Astrocyte (in vitro differentiated cells and primary cell): ENCODE data around the gene TOR1AIP2. TPM values are rescaled to one million over a fixed set of nuclear protein-coding genes. Genes with fewer than 3 reads are reported as not detected.

Experiments used
- DNase-seq: peaks from one replicate; pipeline ENCODE4 v3.0.0-alpha.2; 2010; ENCODE audit warnings: low read depth
- FAIRE-seq: peaks from 2 replicates; lab custom pipeline; 2011; peaks lifted over from hg19 to GRCh38; lab: Jason Lieb, UNC
- H2AFZ ChIP-seq: 2 replicates; pipeline ENCODE4 v1.6.0; 2012; ENCODE audit warnings: low read depth, low read length, inconsistent platforms
- H3K27ac ChIP-seq: 2 replicates; pipeline ENCODE4 v1.5.1; 2011; ENCODE audit warnings: low read depth, low read length, inconsistent platforms
- H3K27me3 ChIP-seq: 2 replicates; pipeline ENCODE4 v1.6.0; 2011; ENCODE audit warnings: low read length, inconsistent platforms; ENCODE audit not compliant: insufficient read depth
- H3K36me3 ChIP-seq: 2 replicates; pipeline ENCODE4 v1.5.1; 2011; ENCODE audit warnings: low read length, inconsistent platforms; ENCODE audit not compliant: insufficient read depth
- H3K4me1 ChIP-seq: 2 replicates; pipeline ENCODE4 v1.5.1; 2011; ENCODE audit warnings: low read length, inconsistent platforms; ENCODE audit not compliant: insufficient read depth
- H3K4me2 ChIP-seq: 2 replicates; pipeline ENCODE4 v1.6.0; 2012; ENCODE audit warnings: low read length, inconsistent platforms
- H3K4me3 ChIP-seq: 2 replicates; pipeline ENCODE4 v1.5.1; 2011; ENCODE audit warnings: low read depth, mild to moderate bottlenecking, low read length, inconsistent platforms; ENCODE audit not compliant: insufficient read depth
- H3K79me2 ChIP-seq: 2 replicates; pipeline ENCODE4 v1.6.0; 2012; ENCODE audit warnings: mild to moderate bottlenecking, low read length, inconsistent platforms; ENCODE audit not compliant: insufficient read depth
- H3K9ac ChIP-seq: 2 replicates; pipeline ENCODE4 v1.6.0; 2012; ENCODE audit warnings: mild to moderate bottlenecking, low read length, inconsistent platforms
- H3K9me3 ChIP-seq: 2 replicates; pipeline ENCODE4 v1.5.1; 2012; ENCODE audit warnings: low read depth, mild to moderate bottlenecking, low read length, inconsistent platforms; ENCODE audit not compliant: insufficient read depth
- H4K20me1 ChIP-seq: 2 replicates; pipeline ENCODE4 v1.6.0; 2012; ENCODE audit warnings: low read length, inconsistent platforms; ENCODE audit not compliant: insufficient read depth
- H3K27ac Mint-ChIP-seq: one replicate; pipeline ENCODE4 v1.8.0; 2021; ENCODE audit warnings: mild to moderate bottlenecking, mixed read lengths; ENCODE audit not compliant: unreplicated experiment
- H3K27me3 Mint-ChIP-seq: one replicate; pipeline ENCODE4 v1.8.0; 2021; ENCODE audit warnings: low read depth, mixed read lengths; ENCODE audit not compliant: unreplicated experiment
- H3K36me3 Mint-ChIP-seq: one replicate; pipeline ENCODE4 v1.8.0; 2021; ENCODE audit warnings: low read depth, mixed read lengths; ENCODE audit not compliant: unreplicated experiment
- H3K4me1 Mint-ChIP-seq: one replicate; pipeline ENCODE4 v1.8.0; 2021; ENCODE audit warnings: low read depth, mixed read lengths; ENCODE audit not compliant: unreplicated experiment
- H3K4me3 Mint-ChIP-seq: one replicate; pipeline ENCODE4 v1.8.0; 2021; ENCODE audit warnings: mild to moderate bottlenecking, moderate library complexity, mixed read lengths; ENCODE audit not compliant: unreplicated experiment
- H3K9me3 Mint-ChIP-seq: one replicate; pipeline ENCODE4 v1.8.0; 2021; ENCODE audit warnings: mild to moderate bottlenecking, mixed read lengths; ENCODE audit not compliant: unreplicated experiment
- EZH2 ChIP-seq: IDR thresholded peaks from 2 replicates; pipeline ENCODE4 v1.6.1; 2012; ENCODE audit warnings: mild to moderate bottlenecking, low read length, inconsistent platforms; ENCODE audit not compliant: insufficient read depth
- total RNA-seq: library from RNA; stranded (reverse); gene quantifications from 2 replicates; pipeline ENCODE4 v1.2.1, GENCODE V29; 2021
- TF ChIP-seq, protein P1 (sequence below): IDR thresholded peaks from 2 replicates; pipeline ENCODE4 v1.5.1; 2011; ENCODE audit warnings: low read depth, mild to moderate bottlenecking, inconsistent platforms, low read length, moderate library complexity; ENCODE audit not compliant: insufficient read depth

The TOR1AIP2 gene
- total RNA-seq, 1 donor from 2014 or later = 141 TPM

DNA sequence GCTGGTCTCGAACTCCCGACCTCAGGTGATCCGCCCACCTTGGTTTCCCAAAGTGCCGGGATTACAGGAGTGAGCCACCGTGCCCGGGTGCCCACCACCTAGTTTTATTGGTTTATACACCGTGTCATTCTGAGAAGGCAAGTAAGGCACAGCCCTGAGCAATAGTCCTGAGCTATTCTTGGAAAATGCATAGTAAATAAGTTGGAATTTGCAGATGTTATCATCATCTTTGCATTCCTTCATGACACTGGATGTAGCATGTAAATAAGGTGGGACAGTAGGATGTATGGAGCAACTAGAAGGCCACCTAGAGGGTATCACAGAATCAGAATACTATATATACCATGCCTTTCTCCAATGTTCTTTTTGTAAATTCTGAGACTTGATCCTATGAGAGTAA is 11.0 kb downstream of the TOR1AIP2 start:
- Mint-ChIP-seq H3K27me3 (no peaks in the 10 kb centered on the region), H3K4me1 (peaks cover 9% of the 10 kb centered on the region), H3K4me3 (no peak overlapping the region), H3K9me3 (no peaks in the 10 kb centered on the region), H3K27ac (no peak overlapping the region), H3K36me3 (peaks cover 22% of the 10 kb centered on the region)
- Histone ChIP-seq H3K79me2 (peaks cover 89% of the 10 kb centered on the region), H3K9ac (no peak overlapping the region), H3K4me1 (no peaks in the 10 kb centered on the region), H2AFZ (no peak overlapping the region), H3K4me3 (no peak overlapping the region), H3K4me2 (no peak overlapping the region), H3K27ac (no peak overlapping the region), H4K20me1 (peaks cover 85% of the 10 kb centered on the region), H3K27me3 (no peaks in the 10 kb centered on the region), H3K9me3 (no peaks in the 10 kb centered on the region), H3K36me3 (peaks cover 26% of the 10 kb centered on the region)
- FAIRE-seq = no peak
- TF ChIP-seq, protein P1, sequence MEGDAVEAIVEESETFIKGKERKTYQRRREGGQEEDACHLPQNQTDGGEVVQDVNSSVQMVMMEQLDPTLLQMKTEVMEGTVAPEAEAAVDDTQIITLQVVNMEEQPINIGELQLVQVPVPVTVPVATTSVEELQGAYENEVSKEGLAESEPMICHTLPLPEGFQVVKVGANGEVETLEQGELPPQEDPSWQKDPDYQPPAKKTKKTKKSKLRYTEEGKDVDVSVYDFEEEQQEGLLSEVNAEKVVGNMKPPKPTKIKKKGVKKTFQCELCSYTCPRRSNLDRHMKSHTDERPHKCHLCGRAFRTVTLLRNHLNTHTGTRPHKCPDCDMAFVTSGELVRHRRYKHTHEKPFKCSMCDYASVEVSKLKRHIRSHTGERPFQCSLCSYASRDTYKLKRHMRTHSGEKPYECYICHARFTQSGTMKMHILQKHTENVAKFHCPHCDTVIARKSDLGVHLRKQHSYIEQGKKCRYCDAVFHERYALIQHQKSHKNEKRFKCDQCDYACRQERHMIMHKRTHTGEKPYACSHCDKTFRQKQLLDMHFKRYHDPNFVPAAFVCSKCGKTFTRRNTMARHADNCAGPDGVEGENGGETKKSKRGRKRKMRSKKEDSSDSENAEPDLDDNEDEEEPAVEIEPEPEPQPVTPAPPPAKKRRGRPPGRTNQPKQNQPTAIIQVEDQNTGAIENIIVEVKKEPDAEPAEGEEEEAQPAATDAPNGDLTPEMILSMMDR = no peak
- TF ChIP-seq EZH2 = no peak
- DNase-seq = no peak

DNA sequence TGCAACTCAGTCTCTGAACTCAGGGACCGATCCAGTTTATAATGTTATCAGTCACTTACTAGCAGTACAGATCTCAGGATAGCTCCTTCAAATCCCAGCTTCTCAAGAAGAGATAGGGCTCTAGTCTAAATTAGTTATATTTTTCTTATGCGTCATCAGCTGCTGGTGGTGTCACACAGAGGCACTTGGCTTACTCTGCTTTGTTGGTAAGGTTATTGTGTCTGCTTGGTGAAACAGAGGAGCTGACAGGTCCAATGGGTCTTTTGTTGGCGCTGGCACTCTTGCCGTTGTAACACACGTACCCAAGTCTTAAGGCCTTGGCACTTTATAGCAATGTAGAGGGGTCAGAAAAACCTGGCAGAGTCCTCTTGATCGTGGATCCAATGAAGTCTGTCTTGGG is 12.2 kb downstream of the TOR1AIP2 start:
- Histone ChIP-seq H3K4me3 (no peak overlapping the region), H3K36me3 (peaks cover 26% of the 10 kb centered on the region)
- H3K36me3 Mint-ChIP-seq = peaks cover 23% of the 10 kb centered on the region

DNA sequence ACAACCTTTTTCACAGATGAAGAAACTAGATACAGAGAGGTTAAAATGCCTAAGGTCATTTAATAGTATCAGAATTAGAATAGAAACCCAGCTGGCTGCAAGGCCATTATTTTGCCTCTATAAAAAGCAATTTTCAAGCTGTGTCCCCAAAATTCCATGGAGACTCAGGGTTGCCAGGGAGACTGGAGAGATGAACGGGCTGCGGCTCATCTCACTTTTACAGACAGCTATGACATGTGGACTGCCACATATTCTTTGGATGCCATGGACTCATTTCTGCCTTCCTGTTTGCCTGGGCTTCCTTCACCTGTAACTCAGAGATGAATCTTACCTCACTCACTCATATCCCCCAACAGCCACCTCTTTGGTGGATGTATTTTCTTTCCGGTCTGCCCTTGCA is 17.0 kb downstream of the TOR1AIP2 start:
- TF ChIP-seq EZH2 = no peak
- TF ChIP-seq, protein P1 = no peak
- H3K36me3 ChIP-seq = peaks cover 24% of the 10 kb centered on the region
- H3K4me3 ChIP-seq = no peak overlapping the region
- Mint-ChIP-seq H3K36me3 (peaks cover 24% of the 10 kb centered on the region), H3K27ac (no peak overlapping the region), H3K9me3 (no peaks in the 10 kb centered on the region), H3K27me3 (no peaks in the 10 kb centered on the region), H3K4me1 (no peaks in the 10 kb centered on the region), H3K4me3 (no peak overlapping the region)
- H2AFZ ChIP-seq = no peak overlapping the region
- no peaks in the 10 kb centered on the region for H3K27me3 ChIP-seq
- peaks cover 40% of the 10 kb centered on the region for H3K79me2 ChIP-seq
- FAIRE-seq (no peak), DNase-seq (no peak)
- no peak overlapping the region for H3K27ac ChIP-seq
- H3K4me1 ChIP-seq = no peaks in the 10 kb centered on the region
- H3K9me3 ChIP-seq = no peaks in the 10 kb centered on the region
- no peak overlapping the region for H3K4me2 ChIP-seq
- no peak overlapping the region for H3K9ac ChIP-seq
- H4K20me1 ChIP-seq = peaks cover 35% of the 10 kb centered on the region

More for the DNA sequence above, 12.2 kb downstream of the TOR1AIP2 start:
- no peak overlapping the region for H3K27ac ChIP-seq
- no peak overlapping the region for H3K4me2 ChIP-seq
- Mint-ChIP-seq H3K27ac (no peak overlapping the region), H3K9me3 (no peaks in the 10 kb centered on the region), H3K27me3 (no peaks in the 10 kb centered on the region), H3K4me1 (peaks cover 6% of the 10 kb centered on the region), H3K4me3 (no peak overlapping the region)
- H4K20me1 ChIP-seq = peaks cover 74% of the 10 kb centered on the region
- DNase-seq = no peak
- no peaks in the 10 kb centered on the region for H3K27me3 ChIP-seq
- H3K9me3 ChIP-seq = no peaks in the 10 kb centered on the region
- peaks cover 82% of the 10 kb centered on the region for H3K79me2 ChIP-seq
- no peak overlapping the region for H2AFZ ChIP-seq
- TF ChIP-seq, protein P1 = no peak
- TF ChIP-seq EZH2 = no peak
- no peaks in the 10 kb centered on the region for H3K4me1 ChIP-seq
- no peak for FAIRE-seq
- H3K9ac ChIP-seq = no peak overlapping the region
